LNCaP clone FGC (cell line): Measurements from ENCODE around the gene SLC10A2.

Experiments
- DNase-seq: peaks from one replicate; pipeline ENCODE4 v3.0.0-alpha.2; 2011; ENCODE audit warnings: low read depth
- H3K4me3 ChIP-seq: 2 replicates; pipeline ENCODE4 v1.5.1; 2011; ENCODE audit warnings: mild to moderate bottlenecking, low read depth, low read length, control low read depth
- CTCF ChIP-seq: IDR thresholded peaks from 2 replicates; pipeline ENCODE4 v1.5.1; 2012; ENCODE audit warnings: mild to moderate bottlenecking; ENCODE audit not compliant: control insufficient read depth, insufficient read depth; ENCODE audit errors: extremely low read depth

The SLC10A2 gene

GRCh38 chr13:103055166-103055565 is 11.1 kb downstream of the SLC10A2 start:
- H3K4me3 ChIP-seq = no peak overlapping the region
- no peak for DNase-seq
- TF ChIP-seq CTCF = no peak

GRCh38 chr13:103046676-103047075 is 19.5 kb downstream of the SLC10A2 start:
- DNase-seq = no peak
- no peak for TF ChIP-seq CTCF

GRCh38 chr13:103044056-103044455 is 22.2 kb downstream of the SLC10A2 start:
- no peak for DNase-seq
- TF ChIP-seq CTCF = no peak

More at GRCh38 chr13:103046676-103047075, 19.5 kb downstream of the SLC10A2 start:
- no peak overlapping the region for H3K4me3 ChIP-seq

GRCh38 chr13:103040006-103040405 is 26.2 kb downstream of the SLC10A2 start:
- H3K4me3 ChIP-seq = no peak overlapping the region
- TF ChIP-seq CTCF = no peak
- no peak for DNase-seq

More at GRCh38 chr13:103044056-103044455, 22.2 kb downstream of the SLC10A2 start:
- H3K4me3 ChIP-seq = no peak overlapping the region

- DNase-seq = no peak
- no peak overlapping the region for H3K4me3 ChIP-seq
- TF ChIP-seq CTCF = no peak
These were observed 27.0 kb downstream of the SLC10A2 start for GRCh38 chr13:103039183-103039582.

DNA sequence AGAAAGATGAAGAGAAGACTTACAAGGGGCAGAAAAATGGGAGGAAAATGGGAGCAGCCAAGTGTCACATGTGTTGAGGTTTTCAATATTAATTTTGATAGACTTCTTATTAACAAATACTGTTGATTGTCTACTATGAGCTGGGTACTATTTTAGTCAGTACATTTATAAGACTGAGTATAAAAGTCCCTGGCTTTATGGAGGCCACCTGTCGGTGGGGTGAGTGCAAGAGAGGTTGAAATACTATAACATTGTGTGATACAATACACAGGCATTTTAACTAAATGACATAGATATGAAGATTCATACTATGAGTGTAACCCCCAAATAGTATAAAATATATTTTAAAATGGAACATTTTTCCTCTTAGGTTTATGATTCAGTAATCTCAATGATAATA is 29.9 kb downstream of the SLC10A2 start:
- TF ChIP-seq CTCF = no peak

GRCh38 chr13:103033999-103034398 is 32.2 kb downstream of the SLC10A2 start:
- no peak overlapping the region for H3K4me3 ChIP-seq
- TF ChIP-seq CTCF = no peak
- DNase-seq = no peak

More for the DNA sequence above, 29.9 kb downstream of the SLC10A2 start:
- no peak overlapping the region for H3K4me3 ChIP-seq
- no peak for DNase-seq
